Head of caudate nucleus (tissue), 42 donors: Measurements from ENCODE around the gene CNTNAP2.
A peak's percentile ranks its signal among the peaks of the same experiment; 100 is the strongest.

Experiments
- DNase-seq, 42 donors: peaks; one replicate each; pipeline versions ENCODE4 v3.0.0 to v3.0.0-alpha.2; 2020 to 2021; ENCODE audit warnings: mixed read lengths in 7 of 42
- intact Hi-C: fragments of 100-400 bp; cut with DNase I; formaldehyde crosslinking; loops from one replicate; pipeline ENCODE4 v1.15.0; 2022

The CNTNAP2 gene

DNA sequence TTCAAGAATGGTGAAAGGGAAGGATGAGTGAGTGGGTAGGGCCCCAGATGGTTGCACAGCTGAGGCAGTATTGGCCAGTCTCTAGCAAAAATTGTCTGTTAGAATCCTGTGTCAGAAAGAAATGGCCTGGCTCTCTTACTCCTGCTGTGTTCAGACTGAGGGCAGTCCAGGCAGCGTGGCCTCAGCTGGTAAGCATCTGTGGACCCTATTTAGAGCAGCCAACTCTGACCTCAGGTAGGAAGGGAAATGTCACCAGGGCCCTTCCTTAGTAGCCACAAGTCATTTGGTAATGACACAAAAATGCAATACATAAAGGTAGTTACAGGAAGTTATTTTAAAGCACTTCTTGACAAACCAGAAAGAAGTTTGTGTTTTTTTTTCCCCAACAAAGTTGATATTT, 1194.7 kb downstream of the CNTNAP2 start:
- intact Hi-C loops: no loop called here
- DNase-seq: no peak

DNA sequence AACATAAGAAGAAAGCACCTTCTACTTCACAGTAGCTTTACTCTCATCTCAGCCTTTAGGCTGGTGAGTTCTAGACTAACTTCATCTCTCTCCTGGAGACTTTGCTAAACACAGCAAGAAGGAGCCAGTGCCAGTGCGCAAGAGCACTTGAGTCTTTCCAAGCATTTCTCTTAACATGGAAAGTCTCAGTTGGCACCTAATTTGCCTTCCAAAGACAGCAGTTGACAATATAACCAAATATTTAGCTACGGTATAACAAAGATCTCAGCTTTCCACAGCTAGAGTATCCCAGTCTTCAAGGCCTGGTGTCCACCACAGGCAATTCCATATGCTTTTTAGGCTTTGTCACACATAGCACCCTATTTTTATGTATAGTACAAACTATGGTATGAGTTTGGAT, 1204.9 kb downstream of the CNTNAP2 start:
- no peak for DNase-seq
- intact Hi-C loops: no loop called here

DNA sequence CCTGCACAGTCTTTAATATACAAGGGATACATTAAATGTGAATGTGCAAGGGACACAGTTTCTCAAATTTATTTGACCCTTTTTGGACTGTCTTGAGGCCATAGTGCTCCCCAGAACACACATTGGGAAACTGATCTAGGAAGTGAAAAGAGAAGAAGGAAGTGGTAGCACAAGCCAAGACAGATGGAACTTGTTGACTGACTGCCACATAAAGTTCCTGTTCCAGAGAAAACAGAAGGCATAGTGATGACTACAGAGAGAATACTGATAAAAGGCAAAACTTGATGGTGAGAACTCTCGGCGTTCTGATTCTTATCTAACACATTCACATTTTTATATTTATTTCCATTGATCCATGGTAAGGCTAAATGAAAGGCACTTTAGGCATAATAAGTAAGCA, 1216.4 kb downstream of the CNTNAP2 start:
- peak in 2 of 42 donors; percentile 1 to 3 for DNase-seq
- intact Hi-C loops: no loop called here

DNA sequence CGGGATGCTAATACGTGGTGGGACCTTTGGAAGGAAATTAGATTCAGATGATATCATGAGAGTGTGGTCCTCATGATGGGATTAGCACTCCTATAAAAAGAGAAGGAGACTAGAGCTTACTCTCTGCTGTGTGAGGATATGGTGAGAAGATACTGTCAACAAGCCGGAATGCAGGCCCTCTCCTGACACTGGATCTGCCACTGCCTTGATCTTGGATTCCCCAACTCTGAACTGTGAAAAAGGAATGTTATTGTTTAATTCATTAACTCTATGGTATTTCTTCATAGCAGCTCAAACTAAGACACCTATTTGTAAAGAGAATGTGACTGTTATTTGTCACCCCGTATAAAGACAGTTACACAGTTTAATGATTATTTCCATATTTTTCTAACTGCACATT, 1246.5 kb downstream of the CNTNAP2 start:
- intact Hi-C loops: no loop called here
- DNase-seq: no peak

DNA sequence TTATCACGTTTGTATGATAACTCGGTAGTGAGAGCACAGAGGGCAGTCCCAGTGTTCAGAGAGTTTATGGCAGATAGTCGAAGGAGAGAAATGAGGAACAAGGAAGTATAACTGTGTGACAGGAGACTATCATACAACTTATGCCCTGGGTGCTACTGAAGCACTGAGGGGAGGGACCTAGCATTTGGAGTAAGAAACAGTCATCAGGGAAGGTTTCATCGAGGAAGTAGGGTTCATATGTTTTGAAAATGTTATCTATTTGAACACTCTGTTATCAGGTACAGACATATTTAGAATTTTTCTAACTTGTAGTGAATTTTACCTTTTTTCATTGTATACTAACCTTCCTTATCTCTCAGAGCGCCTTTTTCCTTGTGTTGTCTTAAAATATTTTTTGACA, 1259.6 kb downstream of the CNTNAP2 start:
- no peak for DNase-seq
- intact Hi-C loops: no loop called here

DNA sequence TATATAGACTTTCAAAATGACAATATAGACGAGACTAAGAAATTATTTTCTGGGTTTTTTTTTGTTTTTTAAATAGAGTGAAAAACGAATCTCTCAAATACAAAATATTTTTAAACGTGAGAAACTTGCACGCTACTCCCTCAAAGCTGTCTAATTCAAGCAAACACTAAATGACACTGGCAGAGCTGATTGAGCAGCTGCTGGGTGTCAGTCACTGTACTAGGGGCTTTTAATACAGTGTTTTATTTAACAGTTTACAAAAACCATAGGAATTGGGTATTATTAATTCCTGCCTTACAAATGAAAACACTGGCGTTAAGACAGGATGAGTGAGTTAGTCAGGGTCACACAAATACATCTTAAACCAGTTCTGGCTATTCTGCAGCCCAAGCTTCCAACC, 1264.3 kb downstream of the CNTNAP2 start:
- no peak for DNase-seq
- intact Hi-C loops: no loop called here

DNA sequence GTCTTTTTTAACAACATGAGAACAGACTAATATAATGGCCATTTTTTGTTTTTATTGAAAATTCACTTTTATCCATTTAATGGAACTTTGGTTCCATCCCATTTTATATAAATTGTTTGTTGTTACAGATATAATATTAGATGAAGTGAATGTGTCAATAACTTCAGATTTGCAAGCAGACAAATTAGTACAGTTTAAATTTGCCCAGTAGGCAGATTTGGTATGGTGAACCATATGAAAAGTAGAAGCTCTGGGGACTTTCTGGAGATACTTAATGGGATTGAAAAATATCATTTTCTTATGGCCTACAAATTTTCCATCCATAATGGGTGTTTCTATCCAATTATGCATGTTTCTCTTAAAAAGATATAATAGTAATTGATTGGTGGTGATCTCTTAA, 1277.7 kb downstream of the CNTNAP2 start:
- no peak for DNase-seq
- intact Hi-C loops: no loop called here

DNA sequence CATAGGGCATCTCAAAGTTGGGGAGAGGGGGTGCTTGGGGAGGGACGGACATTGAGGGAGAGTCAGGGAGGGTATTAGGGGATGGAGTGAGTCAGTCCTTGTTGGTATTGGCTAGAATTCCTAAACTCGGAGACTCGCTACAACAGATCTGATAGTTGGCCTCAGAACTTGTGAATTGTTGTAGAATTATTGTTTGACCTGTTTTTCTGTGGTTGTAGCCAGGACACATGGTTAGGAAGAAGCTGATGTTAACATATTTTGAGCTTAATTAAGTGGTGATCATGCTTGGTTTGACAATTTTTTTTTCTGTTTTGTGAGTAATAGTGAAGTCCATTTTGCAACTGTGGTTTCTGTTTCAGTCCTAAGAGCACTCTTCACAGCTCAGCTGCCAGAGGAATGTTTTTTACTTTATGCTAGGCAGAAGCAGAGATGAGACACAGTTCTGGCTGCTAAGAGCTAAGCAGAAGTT, 1283.7 kb downstream of the CNTNAP2 start:
- DNase-seq: no peak
- intact Hi-C loops: no loop called here

DNA sequence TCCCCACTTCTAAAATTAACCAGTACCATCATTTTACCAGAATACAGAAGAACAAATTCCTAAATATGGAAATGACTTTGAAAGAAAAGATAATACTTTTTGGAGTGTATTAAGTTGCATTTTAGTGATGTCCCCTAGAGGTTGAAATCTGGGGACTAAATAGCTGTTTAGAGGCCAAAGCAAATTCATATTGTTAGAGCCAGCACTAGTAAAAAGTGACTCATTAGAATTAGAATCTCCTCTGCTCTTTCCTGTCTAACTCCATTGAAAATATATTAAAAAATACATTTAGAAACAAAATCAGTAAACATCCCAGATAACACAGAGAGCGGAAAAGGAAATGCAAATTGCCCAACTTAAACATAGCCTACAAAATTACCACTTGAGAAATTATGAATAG, 1284.3 kb downstream of the CNTNAP2 start:
- intact Hi-C loops: no loop called here
- no peak for DNase-seq

DNA sequence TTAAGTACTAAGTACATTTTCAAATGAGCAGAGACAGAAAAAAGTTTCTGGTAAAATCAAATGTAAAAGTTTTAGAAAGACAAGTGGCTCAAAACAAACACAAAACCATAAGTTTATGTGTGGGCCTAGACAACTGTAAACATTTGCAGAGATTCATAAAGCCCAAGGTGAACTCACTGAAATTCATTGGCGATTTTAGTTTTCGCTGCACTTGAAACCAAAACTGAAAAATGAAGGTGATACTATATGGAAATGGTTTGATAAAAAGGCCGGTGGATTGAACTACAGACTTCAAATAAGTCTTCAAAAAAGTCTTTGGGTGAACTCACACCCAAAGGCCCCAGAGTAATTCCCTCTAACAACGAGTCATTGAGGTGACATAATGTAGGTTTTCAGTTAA, 1289.0 kb downstream of the CNTNAP2 start:
- DNase-seq: no peak
- intact Hi-C loops: no loop called here

DNA sequence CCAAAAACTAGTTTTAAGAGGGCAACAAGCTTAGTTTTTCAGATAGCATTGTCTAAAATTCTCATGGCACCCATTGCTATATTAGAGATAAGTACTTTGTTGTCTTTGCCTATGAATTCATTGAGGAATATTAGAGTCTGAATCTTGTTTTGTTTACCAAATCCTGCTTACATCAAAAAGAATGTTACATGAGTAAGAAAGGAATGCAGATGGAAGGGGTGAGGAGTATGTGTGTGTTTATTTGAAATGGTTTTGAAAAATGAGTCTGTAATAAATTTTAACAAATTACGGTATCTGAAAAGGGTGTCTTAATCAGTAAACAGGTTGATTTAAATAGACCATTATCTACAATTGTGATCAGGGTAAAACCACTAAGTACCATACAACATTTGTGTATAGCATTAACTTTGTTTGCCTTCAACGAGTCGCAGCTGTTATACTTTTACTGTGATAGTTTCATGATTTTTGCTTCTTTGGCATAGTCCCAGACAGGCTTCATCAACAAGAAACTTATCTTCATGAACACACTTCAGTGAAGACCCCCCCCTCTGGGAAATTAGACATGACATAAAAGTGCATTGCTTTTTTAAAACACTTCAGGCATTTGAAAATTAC, 1290.0 kb downstream of the CNTNAP2 start:
- intact Hi-C loops: no loop called here
- DNase-seq: no peak

DNA sequence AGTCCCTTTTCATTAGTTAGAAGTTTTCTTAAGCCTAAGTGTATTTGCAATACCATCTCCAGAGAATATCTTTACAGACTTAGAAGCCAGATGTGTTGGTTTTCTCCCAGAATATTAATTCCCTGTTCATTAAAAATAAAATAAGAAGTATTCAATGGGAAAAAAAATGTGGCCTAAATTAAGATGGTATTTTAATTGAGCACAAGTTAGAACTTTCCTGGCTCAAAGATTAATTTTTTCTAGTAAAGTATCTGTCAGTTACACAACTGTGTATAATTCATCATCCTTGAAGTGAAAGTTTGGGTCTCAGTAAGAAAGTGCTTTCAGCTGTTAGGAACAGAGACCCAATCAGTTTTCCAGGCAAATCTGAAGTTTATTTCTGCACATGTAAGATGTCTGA, 1294.5 kb downstream of the CNTNAP2 start:
- no peak for DNase-seq
- intact Hi-C loops: no loop called here

DNA sequence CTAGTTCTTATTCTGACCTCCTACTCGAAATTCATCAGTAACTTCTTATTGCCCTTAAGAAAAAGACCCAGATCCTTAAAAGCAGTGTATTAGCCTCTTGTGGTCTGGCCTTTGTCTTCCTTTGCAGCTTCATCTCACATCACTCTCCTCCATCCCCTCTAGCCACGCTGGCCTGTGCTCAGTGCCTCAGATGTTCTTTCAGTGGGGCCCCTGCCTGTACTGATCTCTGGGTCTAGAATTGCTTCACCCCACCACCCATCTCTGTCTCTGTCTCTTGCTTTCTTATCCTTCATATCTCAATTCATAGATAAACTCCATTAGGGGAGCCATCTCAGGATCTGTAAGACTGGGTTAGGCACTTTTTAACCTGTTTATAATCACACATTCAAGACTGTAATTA, 1295.5 kb downstream of the CNTNAP2 start:
- DNase-seq: no peak
- intact Hi-C loops: no loop called here

DNA sequence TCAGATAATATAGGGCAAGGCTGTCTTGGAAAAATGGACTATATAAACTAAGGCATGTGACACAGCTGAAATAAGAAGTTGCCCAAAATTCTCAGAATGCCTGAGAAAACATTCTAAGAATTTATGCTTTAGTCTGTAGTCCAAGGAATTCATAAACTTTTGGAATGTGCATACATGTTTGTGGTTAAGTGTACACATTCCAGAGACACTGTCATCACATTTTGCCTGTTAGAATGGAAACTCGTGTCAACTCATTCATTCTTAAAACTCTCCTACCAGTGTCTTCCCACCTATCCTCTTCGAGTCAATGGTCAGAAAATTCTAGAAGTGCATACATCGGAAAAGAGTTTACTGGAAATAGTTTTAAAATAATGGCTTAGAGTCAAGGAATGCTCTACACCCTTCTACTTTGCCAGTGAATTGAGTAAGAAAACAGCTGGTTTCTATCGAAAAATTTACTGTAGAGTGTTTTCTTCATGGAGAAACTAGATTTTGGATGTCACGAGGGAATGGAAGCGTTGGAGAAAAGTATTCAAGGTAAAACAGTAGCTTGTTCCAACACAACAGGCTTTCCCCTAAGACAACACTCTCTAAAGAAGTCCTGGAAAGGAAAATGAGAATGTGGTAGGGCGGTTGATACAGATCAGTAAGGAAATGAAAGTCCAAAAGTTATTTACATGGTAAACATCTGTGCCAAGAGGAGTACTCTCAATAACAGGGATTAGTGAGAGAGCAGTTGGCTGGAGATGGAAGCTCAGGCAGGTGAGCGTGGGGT, 1296.4 kb downstream of the CNTNAP2 start:
- intact Hi-C loops: no loop called here
- no peak for DNase-seq

DNA sequence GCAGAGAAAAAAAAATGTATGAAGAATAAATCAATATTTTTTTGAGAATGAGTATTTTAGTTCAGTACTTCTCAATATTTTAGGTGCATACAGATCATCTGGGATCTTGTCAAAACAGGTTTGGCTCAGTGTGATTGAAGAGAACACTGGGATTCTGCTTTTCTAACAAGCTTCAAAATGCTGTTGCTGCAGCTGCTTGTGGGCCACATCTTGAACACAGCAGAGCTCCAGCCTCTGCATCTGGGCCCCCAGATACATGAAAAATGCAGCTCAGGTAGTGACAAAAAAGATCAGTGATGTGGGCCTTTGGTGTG, 1296.9 kb downstream of the CNTNAP2 start:
- intact Hi-C loops: no loop called here

DNA sequence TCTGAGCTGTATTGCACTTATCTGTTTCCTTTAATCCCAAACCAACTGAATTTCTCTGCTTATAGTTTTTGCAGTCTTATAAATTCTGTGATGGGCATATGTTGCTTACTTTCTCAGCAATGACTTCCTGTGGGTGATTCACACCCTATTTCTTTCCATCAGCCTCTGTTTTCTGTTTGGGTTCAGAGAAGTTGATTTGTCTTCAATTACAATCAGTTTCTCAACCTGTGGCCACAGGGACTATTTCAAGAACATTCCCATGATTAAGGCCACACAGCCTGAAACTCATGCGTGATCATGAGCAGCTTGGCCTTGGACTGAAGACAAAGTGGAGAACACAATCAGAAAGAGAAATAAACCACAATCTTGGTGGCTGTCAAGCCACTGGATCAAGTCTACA, 1299.4 kb downstream of the CNTNAP2 start:
- intact Hi-C loops: no loop called here
- DNase-seq: no peak

More for the DNA sequence above, 1296.9 kb downstream of the CNTNAP2 start:
- no peak for DNase-seq

DNA sequence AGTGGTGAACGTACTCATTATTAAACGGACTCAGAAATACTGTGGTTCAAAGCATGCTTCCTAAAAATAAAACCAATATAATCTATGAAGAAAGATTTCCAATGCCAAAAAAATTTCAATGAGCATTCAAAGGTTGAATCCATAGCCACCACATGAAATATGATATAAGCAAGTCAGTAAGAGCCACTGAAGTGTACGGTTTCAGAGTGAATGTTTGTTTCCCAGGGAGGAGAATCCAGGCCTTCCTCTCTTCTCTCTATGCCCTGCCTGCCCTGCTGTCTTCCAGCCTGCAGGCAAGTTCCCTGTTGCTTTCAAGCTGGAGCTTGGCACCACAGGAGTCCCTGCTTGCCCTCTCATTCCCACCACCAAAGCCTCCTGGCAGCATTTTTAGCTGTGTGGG, 1302.4 kb downstream of the CNTNAP2 start:
- intact Hi-C loops: no loop called here
- no peak for DNase-seq

DNA sequence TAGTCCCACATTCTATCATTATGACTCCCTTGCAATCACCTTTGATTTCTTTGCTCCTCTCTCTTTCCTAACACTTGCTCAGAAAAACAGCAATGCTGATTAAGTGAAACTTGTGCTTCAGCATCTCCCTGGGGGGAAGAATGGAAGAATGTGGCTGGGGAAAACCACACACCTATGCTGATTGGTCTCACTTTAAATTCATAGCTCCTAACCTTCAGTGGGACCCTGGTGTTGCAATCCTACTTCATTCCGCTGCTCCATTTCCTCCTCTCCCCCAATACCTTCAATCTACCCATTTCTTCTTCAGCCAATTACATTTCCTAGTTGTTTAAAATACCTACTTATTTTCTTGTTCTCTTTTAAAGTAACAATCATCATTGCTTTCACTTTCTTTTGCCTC, 1307.3 kb downstream of the CNTNAP2 start:
- no peak for DNase-seq
- intact Hi-C loops: no loop called here

DNA sequence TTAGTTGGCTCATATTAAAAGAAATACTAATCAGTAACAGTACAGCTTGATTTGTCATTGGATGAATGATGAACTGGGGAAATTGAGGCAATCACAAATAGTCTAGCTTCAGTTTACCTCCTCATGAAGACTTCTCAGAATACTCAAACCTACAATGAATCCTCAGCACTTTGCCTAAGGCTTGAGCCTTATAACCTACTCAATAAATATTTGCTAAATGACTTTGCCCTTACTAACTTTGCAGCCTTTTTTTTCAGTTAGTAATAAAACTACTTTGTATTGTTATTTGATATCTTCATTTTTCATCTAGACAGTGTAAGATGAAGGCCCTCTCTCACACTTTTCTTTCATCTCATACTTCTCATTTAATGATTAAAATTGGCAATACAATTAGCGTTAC, 1311.5 kb downstream of the CNTNAP2 start:
- intact Hi-C loops: no loop called here
- DNase-seq: no peak

DNA sequence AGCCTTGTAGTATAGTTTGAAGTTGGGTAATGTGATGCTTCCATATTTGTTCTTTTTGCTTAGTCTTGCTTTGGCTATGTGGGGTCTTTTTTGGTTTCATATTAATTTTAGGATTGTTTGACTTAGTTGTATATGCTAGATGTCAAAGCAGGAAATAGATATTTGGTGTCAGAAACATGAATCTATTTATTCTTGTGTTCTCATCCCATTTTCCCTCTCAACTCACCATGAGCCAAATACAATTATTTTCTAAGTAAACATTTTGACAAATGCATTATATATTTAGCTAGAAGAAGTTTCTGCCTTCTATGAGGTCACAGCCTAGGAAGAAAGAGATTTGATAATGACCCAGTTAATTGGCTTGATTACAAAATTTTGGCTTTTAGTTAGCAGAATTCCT, 1313.4 kb downstream of the CNTNAP2 start:
- intact Hi-C loops: no loop called here
- DNase-seq: no peak

DNA sequence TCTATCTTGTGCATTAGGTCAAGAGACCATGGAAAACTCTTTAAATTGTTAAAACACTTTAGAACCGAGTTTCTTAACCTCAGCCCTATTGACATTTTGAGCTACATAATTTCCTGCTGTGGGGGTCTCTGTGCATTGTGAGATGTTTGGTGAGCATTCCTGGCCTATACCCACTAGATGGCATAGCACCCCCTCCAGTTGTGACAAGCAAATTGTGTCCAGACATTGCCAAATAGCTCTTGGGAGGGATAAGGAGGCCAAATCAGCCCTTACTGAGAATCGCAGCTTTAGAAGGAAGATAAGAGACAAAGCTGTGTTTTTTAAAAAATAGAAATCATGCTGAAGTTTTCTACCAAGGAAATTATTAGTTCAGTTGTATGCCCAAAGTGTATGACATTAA, 1315.5 kb downstream of the CNTNAP2 start:
- intact Hi-C loops: no loop called here
- peak in 36 of 42 donors; percentile 4 to 82 (median 46) for DNase-seq
